Loucy (cell line): ENCODE measurements around the gene XYLB.

Source experiments
- H2AFZ ChIP-seq: fragments of 200-600 bp; sonication (generic); 2 replicates; pipeline ENCODE4 v1.6.0; 2016; ENCODE audit warnings: antibody characterized with exemption, mild to moderate bottlenecking, low read length, moderate library complexity
- H3F3A ChIP-seq: fragments of 200-600 bp; 2 replicates; pipeline ENCODE4 v1.6.0; 2016; ENCODE audit warnings: antibody characterized with exemption, low read depth, mild to moderate bottlenecking
- H3K27me3 ChIP-seq: fragments of 200-600 bp; sonication (generic); 2 replicates; pipeline ENCODE4 v1.6.1; 2014; ENCODE audit warnings: low read length, mild to moderate bottlenecking; ENCODE audit not compliant: insufficient read depth, poor library complexity, severe bottlenecking
- H3K36me3 ChIP-seq: fragments of 200-600 bp; sonication (generic); 2 replicates; pipeline ENCODE4 v1.6.1; 2016; ENCODE audit warnings: low read length; ENCODE audit not compliant: insufficient read depth
- H3K4me1 ChIP-seq: fragments of 200-600 bp; sonication (generic); 2 replicates; pipeline ENCODE4 v1.5.1; 2014; ENCODE audit warnings: low read length, mild to moderate bottlenecking; ENCODE audit not compliant: insufficient read depth, poor library complexity, severe bottlenecking
- H3K4me2 ChIP-seq: fragments of 200-600 bp; sonication (generic); 2 replicates; pipeline ENCODE4 v1.6.0; 2014; ENCODE audit warnings: antibody characterized with exemption, low read length, low read depth, mild to moderate bottlenecking; ENCODE audit not compliant: poor library complexity, severe bottlenecking
- H3K4me3 ChIP-seq: fragments of 200-600 bp; sonication (generic); 2 replicates; pipeline ENCODE4 v1.5.1; 2014; ENCODE audit warnings: low read length, mild to moderate bottlenecking, mixed read lengths; ENCODE audit not compliant: poor library complexity, severe bottlenecking
- H3K79me2 ChIP-seq: fragments of 200-600 bp; sonication (generic); 2 replicates; pipeline ENCODE4 v1.6.1; 2014; ENCODE audit warnings: low read length; ENCODE audit not compliant: insufficient read depth
- H3K9ac ChIP-seq: fragments of 200-600 bp; sonication (generic); 2 replicates; pipeline ENCODE4 v1.6.0; 2014; ENCODE audit warnings: mild to moderate bottlenecking, low read depth, low read length, moderate library complexity; ENCODE audit not compliant: poor library complexity, severe bottlenecking
- H3K9me2 ChIP-seq: fragments of 200-600 bp; sonication (generic); replicated peaks from 2 replicates; pipeline ENCODE4 v1.6.1; 2016; ENCODE audit warnings: low read depth, low read length, mixed read lengths
- H3K9me3 ChIP-seq: fragments of 200-600 bp; sonication (generic); 2 replicates; pipeline ENCODE4 v1.6.1; 2014; ENCODE audit warnings: mild to moderate bottlenecking, antibody characterized with exemption, low read length, low read depth; ENCODE audit not compliant: insufficient read depth
- H4K20me1 ChIP-seq: fragments of 200-600 bp; sonication (generic); 2 replicates; pipeline ENCODE4 v1.6.0; 2014; ENCODE audit warnings: antibody characterized with exemption, low read length, mild to moderate bottlenecking; ENCODE audit not compliant: insufficient read depth, poor library complexity, severe bottlenecking
- CTCF ChIP-seq: fragments of 200-600 bp; sonication (generic); conservative IDR thresholded peaks from 2 replicates; pipeline ENCODE4 v1.5.1; 2014; ENCODE audit warnings: mild to moderate bottlenecking, antibody characterized with exemption, low read length
- EZH2phosphoT487 ChIP-seq: fragments of 200-600 bp; IDR thresholded peaks from 2 replicates; pipeline ENCODE4 v1.6.1; 2018; ENCODE audit warnings: antibody characterized with exemption, mild to moderate bottlenecking, moderate library complexity, borderline replicate concordance

Gene XYLB

GRCh38 chr3:38335263-38335662 is 11.3 kb upstream of the XYLB start:
- Histone ChIP-seq H3K79me2 (no peaks in the 10 kb centered on the region), H2AFZ (no peak overlapping the region), H3F3A (no peaks in the 10 kb centered on the region), H3K4me2 (no peak overlapping the region), H3K4me3 (no peak overlapping the region), H3K36me3 (no peaks in the 10 kb centered on the region), H3K9me2 (no peaks in the 10 kb centered on the region), H3K27me3 (no peaks in the 10 kb centered on the region), H4K20me1 (no peaks in the 10 kb centered on the region), H3K4me1 (no peaks in the 10 kb centered on the region), H3K9me3 (no peaks in the 10 kb centered on the region), H3K9ac (no peak overlapping the region)
- TF ChIP-seq CTCF (no peak), EZH2phosphoT487 (no peak)

GRCh38 chr3:38337703-38338102 is 8.9 kb upstream of the XYLB start:
- Histone ChIP-seq H3K9me2 (no peaks in the 10 kb centered on the region), H3K79me2 (no peaks in the 10 kb centered on the region), H3K9me3 (no peaks in the 10 kb centered on the region), H3K27me3 (no peaks in the 10 kb centered on the region), H3F3A (no peaks in the 10 kb centered on the region), H3K4me3 (no peak overlapping the region), H3K4me1 (no peaks in the 10 kb centered on the region), H3K9ac (no peak overlapping the region), H3K4me2 (no peak overlapping the region), H2AFZ (no peak overlapping the region), H4K20me1 (no peaks in the 10 kb centered on the region), H3K36me3 (no peaks in the 10 kb centered on the region)
- TF ChIP-seq CTCF, result no peak
- no peak for TF ChIP-seq EZH2phosphoT487

- Histone ChIP-seq H3K4me3 (no peak overlapping the region), H2AFZ (no peak overlapping the region), H4K20me1 (no peaks in the 10 kb centered on the region), H3K9ac (no peak overlapping the region), H3K79me2 (peaks cover 18% of the 10 kb centered on the region), H3F3A (no peaks in the 10 kb centered on the region), H3K9me2 (no peaks in the 10 kb centered on the region), H3K9me3 (no peaks in the 10 kb centered on the region), H3K36me3 (no peaks in the 10 kb centered on the region), H3K4me1 (peaks cover 17% of the 10 kb centered on the region), H3K4me2 (no peak overlapping the region), H3K27me3 (no peaks in the 10 kb centered on the region)
- no peak for TF ChIP-seq EZH2phosphoT487
- peak; percentile 53 for TF ChIP-seq CTCF
These were observed 2.6 kb upstream of the XYLB start for GRCh38 chr3:38343797-38344594.
